ENCODE data around the gene PLCZ1.
A peak's percentile ranks its signal among the peaks of the same experiment; 100 is the strongest.

The PLCZ1 gene

DNA sequence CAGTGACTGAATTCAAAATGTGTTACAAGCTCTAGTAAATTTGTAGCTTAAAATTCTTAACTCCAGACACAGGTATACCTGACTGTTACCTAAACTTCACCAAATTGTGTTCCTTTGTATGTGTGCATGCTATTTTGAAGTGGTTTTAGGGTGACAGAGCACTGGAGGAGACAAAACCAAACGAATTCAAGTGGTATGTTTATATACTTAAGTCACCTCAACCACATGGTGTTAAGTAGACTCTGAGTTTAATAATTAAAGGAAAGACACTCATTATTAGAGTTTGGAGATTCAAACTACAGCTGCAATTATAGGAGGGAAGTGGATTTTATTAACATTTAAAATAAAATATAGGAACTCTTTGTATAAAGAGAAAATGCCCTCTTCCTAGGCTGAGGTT lies 84.3 kb downstream of the PLCZ1 start:
- WGBS, result no CpG with 5 or more reads among the region's 1 CpG
- no peaks in the 10 kb centered on the region for H3K4me1 ChIP-seq (ENCODE audit: control insufficient read depth, insufficient read depth, low read depth, low read length)
- no peak overlapping the region for H2BK5ac ChIP-seq (ENCODE audit: low read depth, low read length, poor library complexity, severe bottlenecking)
- no peak overlapping the region for H2AFZ ChIP-seq (ENCODE audit: low read depth, low read length)
- H3K36me3 ChIP-seq (ENCODE audit: control insufficient read depth in 1 of 2, insufficient read depth in 2 of 2, low read depth in 1 of 2, low read length in 2 of 2), result no peaks in the 10 kb centered on the region
- H3K27me3 ChIP-seq (ENCODE audit: control insufficient read depth in 1 of 2, insufficient read depth in 1 of 2, low read length in 2 of 2), result peaks cover 0 to 4% of the 10 kb centered on the region in 2 experiments
- no peak overlapping the region for H4K8ac ChIP-seq (ENCODE audit: low read length)
- H3K4ac ChIP-seq (ENCODE audit: low read depth in 1 of 2, low read length in 2 of 2), result no peak overlapping the region
- no peak overlapping the region for H3K23ac ChIP-seq (ENCODE audit: low read length in 2 of 2)
- H3K27ac ChIP-seq (ENCODE audit: low read length, poor library complexity, severe bottlenecking), result no peak overlapping the region
- H3K18ac ChIP-seq (ENCODE audit: low read depth in 1 of 2, low read length in 2 of 2), result no peak overlapping the region
- no peak overlapping the region for H2BK12ac ChIP-seq (ENCODE audit: low read length in 2 of 2)
- H3K4me3 ChIP-seq (ENCODE audit: insufficient read depth in 1 of 2, low read depth in 1 of 2, low read length in 2 of 2), result no peak overlapping the region
- H2BK15ac ChIP-seq (ENCODE audit: low read depth, poor library complexity, severe bottlenecking), result no peak overlapping the region
- H4K91ac ChIP-seq (ENCODE audit: low read length), result no peak overlapping the region
- H2BK120ac ChIP-seq (ENCODE audit: low read depth, low read length), result no peak overlapping the region
- H3K14ac ChIP-seq (ENCODE audit: low read length in 2 of 2), result no peak overlapping the region
- H3K4me2 ChIP-seq (ENCODE audit: low read length, poor library complexity, severe bottlenecking), result no peak overlapping the region
- H3K79me1 ChIP-seq (replicated peaks; ENCODE audit: low read length, poor library complexity, severe bottlenecking), result no peaks in the 10 kb centered on the region
- no peak for DNase-seq
- H3K9me3 ChIP-seq (ENCODE audit: control insufficient read depth, low read length), result peaks cover 7% of the 10 kb centered on the region
- H2AK5ac ChIP-seq (ENCODE audit: low read length, severe bottlenecking), result no peak overlapping the region
- H3K9ac ChIP-seq (ENCODE audit: low read length), result no peak overlapping the region

DNA sequence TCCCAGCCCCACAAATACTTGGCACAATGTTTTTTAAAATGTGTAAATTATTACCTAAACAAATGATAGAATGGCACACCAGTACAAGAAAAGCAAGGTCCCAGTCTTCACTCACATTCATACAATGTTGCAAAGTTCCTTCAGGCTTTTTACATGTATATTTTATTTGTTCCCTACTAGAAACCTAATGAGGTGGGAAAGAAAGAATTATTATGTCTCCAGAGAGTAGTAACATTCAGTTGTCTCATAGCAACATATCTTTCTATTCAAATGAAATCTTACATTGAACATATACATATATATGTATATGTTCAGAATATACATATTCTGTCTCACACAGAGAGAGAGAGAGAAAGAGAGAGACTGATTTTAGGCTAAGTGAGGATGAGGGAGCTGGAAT lies 85.2 kb downstream of the PLCZ1 start:
- no peak overlapping the region for H2BK120ac ChIP-seq (ENCODE audit: low read depth, low read length)
- no peak overlapping the region for H3K23ac ChIP-seq (ENCODE audit: low read length in 2 of 2)
- H3K4me3 ChIP-seq (ENCODE audit: insufficient read depth in 1 of 2, low read depth in 1 of 2, low read length in 2 of 2), result no peak overlapping the region
- no peak overlapping the region for H2AK5ac ChIP-seq (ENCODE audit: low read length, severe bottlenecking)
- no peak overlapping the region for H3K18ac ChIP-seq (ENCODE audit: low read depth in 1 of 2, low read length in 2 of 2)
- no peak overlapping the region for H3K4ac ChIP-seq (ENCODE audit: low read depth in 1 of 2, low read length in 2 of 2)
- no peaks in the 10 kb centered on the region for H3K4me1 ChIP-seq (ENCODE audit: control insufficient read depth, insufficient read depth, low read depth, low read length)
- H4K91ac ChIP-seq (ENCODE audit: low read length), result no peak overlapping the region
- H2BK12ac ChIP-seq (ENCODE audit: low read length in 2 of 2), result no peak overlapping the region
- no peak overlapping the region for H2AFZ ChIP-seq (ENCODE audit: low read depth, low read length)
- H3K9ac ChIP-seq (ENCODE audit: low read length), result no peak overlapping the region
- no peaks in the 10 kb centered on the region for H3K79me1 ChIP-seq (replicated peaks; ENCODE audit: low read length, poor library complexity, severe bottlenecking)
- no peaks in the 10 kb centered on the region for H3K36me3 ChIP-seq (ENCODE audit: control insufficient read depth in 1 of 2, insufficient read depth in 2 of 2, low read depth in 1 of 2, low read length in 2 of 2)
- H3K9me3 ChIP-seq (ENCODE audit: control insufficient read depth, low read length), result peaks cover 4% of the 10 kb centered on the region
- no peak overlapping the region for H2BK5ac ChIP-seq (ENCODE audit: low read depth, low read length, poor library complexity, severe bottlenecking)
- no peak overlapping the region for H2BK15ac ChIP-seq (ENCODE audit: low read depth, poor library complexity, severe bottlenecking)
- H4K8ac ChIP-seq (ENCODE audit: low read length), result no peak overlapping the region
- no peak overlapping the region for H3K14ac ChIP-seq (ENCODE audit: low read length in 2 of 2)
- H3K27ac ChIP-seq (ENCODE audit: low read length, poor library complexity, severe bottlenecking), result no peak overlapping the region
- no peak for DNase-seq
- H3K27me3 ChIP-seq (ENCODE audit: control insufficient read depth in 1 of 2, insufficient read depth in 1 of 2, low read length in 2 of 2), result peaks cover 0 to 4% of the 10 kb centered on the region in 2 experiments
- no peak overlapping the region for H3K4me2 ChIP-seq (ENCODE audit: low read length, poor library complexity, severe bottlenecking)

DNA sequence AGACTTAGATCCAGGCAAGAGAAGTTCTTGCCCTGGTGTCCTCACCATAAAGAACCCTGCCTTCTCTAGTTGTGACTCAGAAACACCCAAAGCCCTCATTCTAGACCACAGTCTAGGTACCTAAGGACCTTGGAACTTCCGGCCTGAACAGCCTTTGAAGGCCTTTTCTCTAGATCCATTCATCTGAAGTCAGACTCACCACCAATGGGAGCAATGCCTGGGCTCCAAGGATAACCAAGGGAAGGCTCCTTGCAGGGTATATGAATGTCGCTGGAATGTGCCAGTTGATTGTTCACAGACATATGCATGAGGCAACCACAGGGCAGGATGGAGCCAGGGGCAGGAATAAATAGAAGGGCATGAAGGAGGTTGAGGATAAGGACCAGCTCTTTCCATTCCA lies 86.3 kb downstream of the PLCZ1 start:
- Histone ChIP-seq H4K91ac (ENCODE audit: low read length) (no peak overlapping the region), H3K9me3 (ENCODE audit: control insufficient read depth, low read length) (no peaks in the 10 kb centered on the region), H3K27me3 (ENCODE audit: control insufficient read depth in 1 of 2, insufficient read depth in 1 of 2, low read length in 2 of 2) (peaks cover 0 to 4% of the 10 kb centered on the region in 2 experiments), H3K27ac (ENCODE audit: low read length, poor library complexity, severe bottlenecking) (no peak overlapping the region), H3K36me3 (ENCODE audit: control insufficient read depth in 1 of 2, insufficient read depth in 2 of 2, low read depth in 1 of 2, low read length in 2 of 2) (no peaks in the 10 kb centered on the region), H3K23ac (ENCODE audit: low read length in 2 of 2) (no peak overlapping the region), H3K4me3 (ENCODE audit: insufficient read depth in 1 of 2, low read depth in 1 of 2, low read length in 2 of 2) (no peak overlapping the region), H2BK15ac (ENCODE audit: low read depth, poor library complexity, severe bottlenecking) (no peak overlapping the region), H2BK12ac (ENCODE audit: low read length in 2 of 2) (no peak overlapping the region), H2BK5ac (ENCODE audit: low read depth, low read length, poor library complexity, severe bottlenecking) (no peak overlapping the region), H3K18ac (ENCODE audit: low read depth in 1 of 2, low read length in 2 of 2) (no peak overlapping the region), H3K14ac (ENCODE audit: low read length in 2 of 2) (peak overlapping the region in 1 of 2 experiments; percentile 55), H3K4ac (ENCODE audit: low read depth in 1 of 2, low read length in 2 of 2) (no peak overlapping the region), H3K9ac (ENCODE audit: low read length) (no peak overlapping the region), H4K8ac (ENCODE audit: low read length) (no peak overlapping the region), H2BK120ac (ENCODE audit: low read depth, low read length) (no peak overlapping the region), H2AFZ (ENCODE audit: low read depth, low read length) (no peak overlapping the region), H3K79me1 (replicated peaks; ENCODE audit: low read length, poor library complexity, severe bottlenecking) (no peaks in the 10 kb centered on the region), H2AK5ac (ENCODE audit: low read length, severe bottlenecking) (peak overlapping the region; percentile 83), H3K4me2 (ENCODE audit: low read length, poor library complexity, severe bottlenecking) (no peak overlapping the region), H3K4me1 (ENCODE audit: control insufficient read depth, insufficient read depth, low read depth, low read length) (no peaks in the 10 kb centered on the region)
- DNase-seq, result no peak
- 90% methylated on average over 2 of the region's 2 CpGs for WGBS

DNA sequence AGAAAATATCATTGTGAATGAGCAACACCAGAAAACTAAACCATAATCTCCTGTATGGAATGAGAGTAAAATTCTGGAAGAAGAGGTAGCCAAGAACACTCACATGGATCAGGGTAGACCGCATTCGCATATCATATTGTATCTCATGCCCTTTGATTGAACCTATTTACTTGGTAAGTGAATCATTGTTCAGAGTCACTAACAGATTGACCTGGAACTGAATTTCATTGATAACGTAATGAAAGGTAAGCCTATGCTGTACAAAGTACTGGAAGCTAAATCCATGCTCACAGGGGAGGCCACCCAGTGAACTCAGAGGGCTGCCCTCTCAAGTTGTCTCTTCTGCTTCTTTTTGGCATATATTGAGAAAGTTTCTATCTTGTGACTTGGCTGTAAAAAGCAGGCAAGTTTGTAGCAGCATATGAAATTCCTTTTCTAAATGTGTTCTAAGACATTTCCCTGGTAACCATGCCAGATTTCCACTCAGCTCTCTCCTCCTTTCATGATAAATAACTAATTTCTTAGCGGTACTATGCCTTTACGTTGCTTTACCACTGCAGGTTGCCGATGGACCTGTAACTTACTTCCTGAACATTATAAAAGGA lies 91.4 kb downstream of the PLCZ1 start:
- Histone ChIP-seq H3K14ac (ENCODE audit: low read length in 2 of 2) (no peak overlapping the region), H2BK120ac (ENCODE audit: low read depth, low read length) (peak overlapping the region; percentile 73), H3K79me1 (replicated peaks; ENCODE audit: low read length, poor library complexity, severe bottlenecking) (no peaks in the 10 kb centered on the region), H3K4me3 (ENCODE audit: insufficient read depth in 1 of 2, low read depth in 1 of 2, low read length in 2 of 2) (no peak overlapping the region), H3K18ac (ENCODE audit: low read depth in 1 of 2, low read length in 2 of 2) (no peak overlapping the region), H4K8ac (ENCODE audit: low read length) (no peak overlapping the region), H2BK15ac (ENCODE audit: low read depth, poor library complexity, severe bottlenecking) (no peak overlapping the region), H3K4me1 (ENCODE audit: control insufficient read depth, insufficient read depth, low read depth, low read length) (no peaks in the 10 kb centered on the region), H2AFZ (ENCODE audit: low read depth, low read length) (no peak overlapping the region), H2BK5ac (ENCODE audit: low read depth, low read length, poor library complexity, severe bottlenecking) (no peak overlapping the region), H4K91ac (ENCODE audit: low read length) (no peak overlapping the region), H3K27ac (ENCODE audit: low read length, poor library complexity, severe bottlenecking) (no peak overlapping the region), H2BK12ac (ENCODE audit: low read length in 2 of 2) (no peak overlapping the region), H2AK5ac (ENCODE audit: low read length, severe bottlenecking) (no peak overlapping the region), H3K9me3 (ENCODE audit: control insufficient read depth, low read length) (no peaks in the 10 kb centered on the region), H3K27me3 (ENCODE audit: control insufficient read depth in 1 of 2, insufficient read depth in 1 of 2, low read length in 2 of 2) (peaks cover 0 to under 1% of the 10 kb centered on the region in 2 experiments), H3K9ac (ENCODE audit: low read length) (no peak overlapping the region), H3K36me3 (ENCODE audit: control insufficient read depth in 1 of 2, insufficient read depth in 2 of 2, low read depth in 1 of 2, low read length in 2 of 2) (no peaks in the 10 kb centered on the region), H3K23ac (ENCODE audit: low read length in 2 of 2) (no peak overlapping the region), H3K4me2 (ENCODE audit: low read length, poor library complexity, severe bottlenecking) (no peak overlapping the region), H3K4ac (ENCODE audit: low read depth in 1 of 2, low read length in 2 of 2) (no peak overlapping the region)
- no peak for DNase-seq
- 91% methylated on average over 6 of the region's 6 CpGs for WGBS

All from mesenchymal stem cell (in vitro differentiated cells and primary cell).